Iris pigment epithelial cell (primary cell): Measurements from ENCODE around the gene LAMA5.

Source experiments
- DNase-seq: peaks from one replicate; pipeline ENCODE4 v3.0.0-alpha.2; 2011; ENCODE audit warnings: low read depth

The LAMA5 gene

GRCh38 chr20:62266851-62267250 lies 100.3 kb downstream of the LAMA5 start:
- DNase-seq = no peak

- peak; percentile 10 for DNase-seq
Observed at GRCh38 chr20:62266340-62266739, 100.8 kb downstream of the LAMA5 start.

- no peak for DNase-seq
Observed at GRCh38 chr20:62265365-62265764, 101.7 kb downstream of the LAMA5 start.

GRCh38 chr20:62263396-62263795 lies 103.7 kb downstream of the LAMA5 start:
- DNase-seq = no peak

- no peak for DNase-seq
Observed at GRCh38 chr20:62262064-62262463, 105.0 kb downstream of the LAMA5 start.

GRCh38 chr20:62259294-62259565 lies 107.9 kb downstream of the LAMA5 start:
- DNase-seq = no peak
